Large intestine (tissue), 3 donors: ENCODE measurements around the gene FKTN. TPM values are rescaled to one million over a fixed set of nuclear protein-coding genes. Genes with fewer than 3 reads are reported as not detected.
A peak's percentile ranks its signal among the peaks of the same experiment; 100 is the strongest.

Source experiments
- DNase-seq, 2 donors: peaks; one replicate each; pipeline versions ENCODE4 v3.0.0 to v3.0.0-alpha.2; 2013
- H3K27ac ChIP-seq: one replicate; pipeline ENCODE4 v1.5.1; 2013; ENCODE audit warnings: low read length
- H3K27me3 ChIP-seq: 2 replicates; pipeline ENCODE4 v1.6.1; 2013; ENCODE audit warnings: low read length; ENCODE audit not compliant: control insufficient read depth, insufficient read depth
- H3K36me3 ChIP-seq: 2 replicates; pipeline ENCODE4 v1.6.1; 2013; ENCODE audit warnings: low read length; ENCODE audit not compliant: control insufficient read depth, insufficient read depth
- H3K4me1 ChIP-seq: one replicate; pipeline ENCODE4 v1.6.1; 2013; ENCODE audit warnings: low read length; ENCODE audit not compliant: control insufficient read depth, insufficient read depth
- H3K4me3 ChIP-seq: one replicate; pipeline ENCODE4 v1.5.1; 2013; ENCODE audit warnings: low read length
- H3K9me3 ChIP-seq: one replicate; pipeline ENCODE4 v1.6.1; 2013; ENCODE audit warnings: mild to moderate bottlenecking, low read depth, low read length, moderate library complexity; ENCODE audit not compliant: control insufficient read depth
- WGBS: methylation state at CpG from one replicate; pipeline ENCODE4 v1.1.5; 2013; ENCODE audit warnings: low lambda C conversion rate; ENCODE audit not compliant: insufficient coverage; 5-methylcytosine and 5-hydroxymethylcytosine counted together
- polyA plus RNA-seq: library from polyadenylated mRNA; unstranded; fragments of 120-200 nt; gene quantifications from one replicate; pipeline ENCODE4 v1.2.1, GENCODE V29; 2013

The FKTN gene
- polyA plus RNA-seq, 1 donor, result 16.5 TPM

DNA sequence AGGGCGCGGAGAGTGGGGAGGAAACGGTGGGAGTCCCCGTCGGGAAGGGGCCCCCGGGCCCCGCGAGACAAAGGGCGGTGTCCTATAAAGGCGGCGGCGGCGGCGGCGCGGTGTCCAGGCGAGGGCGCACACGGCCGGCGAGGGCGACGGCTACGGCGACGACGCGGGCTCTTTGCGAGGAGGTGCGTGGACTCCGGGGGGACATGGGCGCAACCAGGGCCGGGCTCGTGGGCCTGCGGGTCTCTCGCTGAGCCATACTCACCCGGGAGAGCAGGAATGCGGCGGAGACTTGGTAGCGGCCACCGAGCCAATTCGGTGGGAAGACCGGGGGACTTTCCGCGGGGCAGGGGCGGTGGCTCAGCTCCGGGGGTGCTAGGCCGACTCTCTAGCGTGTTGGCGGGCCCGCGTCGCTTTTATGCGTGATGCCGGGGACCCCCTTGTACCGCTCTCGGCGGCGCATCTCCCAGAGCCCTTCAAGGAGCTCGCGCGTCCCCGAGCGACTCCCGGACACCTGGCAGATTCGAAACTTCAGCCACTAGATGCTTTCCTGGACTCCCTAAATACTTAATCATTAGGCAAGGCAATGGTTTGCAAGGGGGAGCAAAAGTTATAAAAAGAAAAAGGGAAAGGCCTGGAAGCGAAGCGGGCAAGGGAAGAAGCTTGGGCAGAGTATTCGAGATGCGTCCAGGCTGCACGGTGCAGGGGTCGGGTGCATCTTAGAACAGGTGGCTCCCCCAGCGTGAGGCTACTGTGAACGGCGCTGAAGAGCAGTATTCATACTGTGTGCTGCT, 98.4 kb downstream of the FKTN start:
- H3K27me3 ChIP-seq, result peaks cover 19% of the 10 kb centered on the region
- H3K9me3 ChIP-seq, result no peaks in the 10 kb centered on the region
- no peaks in the 10 kb centered on the region for H3K36me3 ChIP-seq
- peak; percentile 9 to 47 for DNase-seq
- H3K27ac ChIP-seq, result no peak overlapping the region
- H3K4me1 ChIP-seq, result peaks cover 3% of the 10 kb centered on the region
- peak overlapping the region; percentile 48 for H3K4me3 ChIP-seq
- WGBS, result no CpG with 5 or more reads among the region's 75 CpGs

DNA sequence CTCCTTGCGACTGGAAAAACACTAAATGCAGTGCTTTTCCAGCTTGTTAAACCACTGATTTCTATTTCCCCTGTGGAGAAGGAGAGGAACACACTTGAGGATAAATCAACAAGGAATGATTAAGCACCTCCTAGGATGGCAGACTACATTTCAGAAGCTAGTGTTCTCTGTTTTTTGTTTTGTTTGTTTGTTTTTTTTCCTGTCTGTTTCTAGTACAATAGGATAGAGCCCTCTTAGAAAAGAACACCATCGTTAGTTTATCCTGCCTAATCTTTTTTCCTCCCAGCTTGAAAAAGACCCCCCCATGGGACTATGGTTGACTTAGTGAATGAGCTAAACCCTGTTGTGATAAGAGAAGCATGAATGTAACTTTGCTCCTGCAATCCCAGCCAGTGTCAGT, 100.4 kb downstream of the FKTN start:
- H3K4me1 ChIP-seq, result peaks cover 3% of the 10 kb centered on the region
- no peak for DNase-seq
- H3K36me3 ChIP-seq, result no peaks in the 10 kb centered on the region
- no peak overlapping the region for H3K4me3 ChIP-seq
- peaks cover 19% of the 10 kb centered on the region for H3K27me3 ChIP-seq
- no CpG with 5 or more reads among the region's 2 CpGs for WGBS
- no peaks in the 10 kb centered on the region for H3K9me3 ChIP-seq
- H3K27ac ChIP-seq, result no peak overlapping the region

DNA sequence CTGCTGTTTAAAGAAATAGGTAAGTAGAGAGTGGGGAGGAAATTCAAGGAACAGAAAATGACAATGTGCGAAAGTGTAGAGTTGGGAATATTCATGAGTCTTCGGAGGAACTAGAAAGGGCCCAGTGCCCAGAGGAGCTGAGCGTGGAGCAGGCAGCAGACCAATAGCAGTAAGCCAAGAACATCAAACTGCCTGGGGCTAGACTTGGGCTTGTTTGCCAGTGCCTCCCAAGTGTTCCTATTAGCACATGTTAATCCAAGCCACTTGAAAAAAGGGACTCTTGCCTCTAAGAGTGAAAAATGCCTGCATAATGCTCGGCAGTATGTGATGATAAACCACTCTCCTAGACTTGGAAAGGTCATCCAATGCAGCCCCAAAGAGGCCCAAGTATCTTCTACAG, 103.1 kb downstream of the FKTN start:
- Histone ChIP-seq H3K4me3 (no peak overlapping the region), H3K27ac (no peak overlapping the region), H3K9me3 (no peaks in the 10 kb centered on the region), H3K4me1 (peaks cover 3% of the 10 kb centered on the region), H3K27me3 (peaks cover 14% of the 10 kb centered on the region), H3K36me3 (no peaks in the 10 kb centered on the region)
- no peak for DNase-seq
- no CpG with 5 or more reads among the region's 4 CpGs for WGBS

DNA sequence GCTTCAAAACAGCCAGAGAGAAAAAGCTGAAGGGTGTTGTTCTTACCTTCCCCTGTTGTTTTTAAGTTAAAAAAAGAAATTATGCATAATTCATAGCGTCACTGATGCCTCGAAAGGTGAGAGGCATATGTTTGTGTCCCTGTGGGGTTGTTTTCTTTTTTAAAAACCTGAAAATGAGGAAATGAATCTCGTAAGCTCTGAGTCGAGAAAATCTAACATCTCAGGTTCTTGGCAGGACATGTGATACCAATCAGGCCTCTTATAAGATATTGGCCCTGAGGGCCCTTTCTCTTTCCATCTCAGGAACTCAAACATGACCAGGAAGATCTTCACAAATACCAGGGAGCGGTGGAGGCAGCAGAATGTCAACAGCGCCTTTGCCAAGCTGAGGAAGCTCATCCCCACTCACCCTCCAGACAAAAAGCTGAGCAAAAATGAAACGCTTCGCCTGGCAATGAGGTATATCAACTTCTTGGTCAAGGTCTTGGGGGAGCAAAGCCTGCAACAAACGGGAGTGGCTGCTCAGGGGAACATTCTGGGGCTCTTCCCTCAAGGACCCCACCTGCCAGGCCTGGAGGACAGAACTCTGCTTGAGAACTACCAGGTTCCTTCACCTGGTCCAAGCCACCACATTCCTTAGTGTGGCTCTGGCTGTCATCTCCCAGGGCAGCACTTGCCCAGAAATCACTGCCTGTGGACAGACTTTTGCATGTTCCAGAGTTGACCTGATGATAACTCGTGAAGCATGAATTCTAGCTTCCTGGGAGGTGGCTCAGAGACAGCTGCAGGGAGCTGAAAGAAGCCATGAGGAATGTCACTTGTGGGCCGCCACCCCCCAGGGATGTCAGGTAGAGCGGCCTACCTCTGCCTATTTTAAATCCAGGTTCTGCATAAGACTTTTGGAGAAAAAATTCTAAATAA, 104.5 kb downstream of the FKTN start, which contains the start of gene TAL2:
TAL2 (plus strand) TSS at position 274 of the 921 bp plus-strand sequence; CDS start at position 314, 40 bp downstream.
- WGBS, result no CpG with 5 or more reads among the region's 12 CpGs
- no peak for DNase-seq
- H3K4me3 ChIP-seq, result no peak within 1 kb of the TSS
- no peaks in the 10 kb centered on the region for H3K9me3 ChIP-seq
- peaks cover under 1% of the 10 kb centered on the region for H3K27me3 ChIP-seq
- H3K4me1 ChIP-seq, result no peaks in the 10 kb centered on the region
- H3K27ac ChIP-seq, result no peak within 1 kb of the TSS
- no peaks in the 10 kb centered on the region for H3K36me3 ChIP-seq

DNA sequence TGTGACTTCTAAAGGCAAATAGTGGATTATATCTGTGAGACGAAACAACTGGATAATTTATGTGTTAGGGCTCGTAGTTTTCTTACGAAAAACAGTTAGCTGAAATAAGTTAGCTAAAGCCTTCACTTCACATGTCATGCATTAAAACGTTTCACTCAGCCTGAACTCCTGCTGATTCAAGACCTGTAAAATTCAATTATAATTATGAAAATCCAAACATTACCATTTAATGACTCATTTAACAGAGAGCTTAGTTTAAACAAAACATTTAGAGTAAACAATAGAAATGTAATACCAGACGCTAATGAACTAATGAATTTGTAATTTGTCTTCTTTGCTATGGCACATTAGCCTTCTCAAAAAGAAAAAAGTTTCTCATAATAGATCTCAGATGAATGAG, 106.0 kb downstream of the FKTN start:
- Histone ChIP-seq H3K9me3 (no peaks in the 10 kb centered on the region), H3K27ac (no peak overlapping the region), H3K36me3 (no peaks in the 10 kb centered on the region), H3K4me3 (no peak overlapping the region), H3K27me3 (no peaks in the 10 kb centered on the region), H3K4me1 (no peaks in the 10 kb centered on the region)
- DNase-seq, result no peak
- 66% methylated on average over 3 of the region's 5 CpGs for WGBS

DNA sequence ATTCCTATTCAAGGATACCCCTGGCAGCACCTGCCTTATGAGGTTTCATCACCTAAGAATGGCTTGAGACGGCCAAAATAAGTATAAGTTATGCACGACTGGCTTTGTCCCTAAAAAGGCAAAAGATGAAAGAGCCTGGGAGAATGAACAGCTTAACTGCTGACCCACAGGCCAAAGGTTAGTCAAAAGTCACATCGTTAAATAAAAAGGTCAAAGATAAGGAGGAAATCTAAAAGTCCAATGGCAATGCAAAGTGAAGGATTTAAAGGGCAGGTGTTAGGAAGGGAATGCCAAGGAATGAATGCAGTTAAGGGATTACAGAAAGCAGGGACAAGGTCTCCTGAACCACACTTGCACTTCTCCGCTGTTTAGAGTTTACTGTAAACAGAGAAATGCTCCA, 109.9 kb downstream of the FKTN start:
- Histone ChIP-seq H3K36me3 (no peaks in the 10 kb centered on the region), H3K27ac (no peak overlapping the region), H3K9me3 (no peaks in the 10 kb centered on the region), H3K27me3 (no peaks in the 10 kb centered on the region), H3K4me3 (no peak overlapping the region), H3K4me1 (no peaks in the 10 kb centered on the region)
- WGBS, result 25% methylated on average over 3 of the region's 4 CpGs
- no peak for DNase-seq

DNA sequence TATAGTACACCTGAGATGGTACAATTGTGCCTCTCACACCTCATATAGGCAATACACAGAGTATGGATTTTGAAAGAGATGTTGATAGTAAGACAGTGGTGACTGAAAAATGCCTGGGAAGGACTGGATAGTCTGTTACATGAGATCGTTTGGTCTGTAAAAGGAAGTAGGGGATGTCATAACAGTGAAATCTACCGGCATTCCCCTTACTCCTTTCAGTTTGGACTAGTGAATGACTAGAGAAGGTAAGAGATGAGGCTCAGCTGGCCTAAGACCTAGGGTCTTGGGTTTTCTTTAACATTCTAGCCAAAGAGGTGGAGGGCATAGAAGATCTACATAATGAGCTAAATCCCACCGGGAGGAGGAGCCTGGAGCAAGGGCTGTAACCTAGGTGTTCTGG, 112.4 kb downstream of the FKTN start:
- Histone ChIP-seq H3K9me3 (no peaks in the 10 kb centered on the region), H3K27ac (no peak overlapping the region), H3K36me3 (no peaks in the 10 kb centered on the region), H3K4me1 (no peaks in the 10 kb centered on the region), H3K27me3 (no peaks in the 10 kb centered on the region), H3K4me3 (no peak overlapping the region)
- WGBS, result 67% methylated on average over 1 of the region's 3 CpGs
- no peak for DNase-seq

DNA sequence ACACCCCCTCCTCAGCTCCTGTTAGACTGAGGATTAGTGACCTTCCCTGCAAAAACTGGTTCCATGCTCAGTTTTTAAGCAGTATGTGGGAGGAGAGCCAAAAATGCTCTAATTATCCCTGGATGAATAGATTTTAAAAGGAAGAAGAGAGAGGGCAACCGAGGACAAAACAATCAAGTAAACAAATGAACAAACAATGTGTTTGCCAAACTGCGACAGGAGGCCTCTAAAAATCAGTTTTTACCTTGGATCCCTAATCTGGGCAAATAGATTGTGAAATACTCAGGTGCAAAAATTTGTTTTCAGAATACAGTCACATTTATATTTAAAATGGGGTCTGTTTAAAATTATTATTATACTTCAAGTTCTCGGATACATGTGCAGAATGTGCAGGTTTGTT, 112.8 kb downstream of the FKTN start:
- Histone ChIP-seq H3K4me1 (no peaks in the 10 kb centered on the region), H3K9me3 (no peaks in the 10 kb centered on the region), H3K4me3 (no peak overlapping the region), H3K27me3 (no peaks in the 10 kb centered on the region), H3K27ac (no peak overlapping the region), H3K36me3 (no peaks in the 10 kb centered on the region)
- WGBS, result 78% methylated on average over 3 of the region's 3 CpGs
- no peak for DNase-seq

DNA sequence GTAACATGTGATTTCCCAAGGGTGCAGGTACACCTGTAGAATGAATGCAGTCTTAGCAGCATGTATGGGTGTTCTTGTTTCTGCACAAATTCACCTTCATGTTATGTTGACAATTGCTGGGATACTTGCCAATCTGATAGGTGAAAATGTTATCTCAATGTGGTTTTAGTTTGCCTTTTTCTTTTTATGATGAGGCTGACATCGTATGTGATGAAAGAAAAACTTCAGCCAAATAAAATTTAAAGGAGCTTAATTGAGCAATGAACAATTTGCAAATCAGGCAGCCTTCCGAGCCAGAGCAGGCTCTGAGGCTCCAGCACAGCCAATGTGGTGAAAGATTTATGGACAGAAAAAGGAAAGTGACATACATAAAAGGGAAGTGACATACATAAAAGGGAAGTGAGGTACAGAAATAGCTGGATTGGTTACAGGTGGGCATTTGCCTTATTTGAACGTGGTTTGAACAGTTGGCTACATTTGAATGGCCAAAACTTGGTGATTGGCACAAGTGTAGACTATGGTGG, 114.8 kb downstream of the FKTN start:
- 100% methylated on average over 1 of the region's 3 CpGs for WGBS
- Histone ChIP-seq H3K4me1 (no peaks in the 10 kb centered on the region), H3K27me3 (no peaks in the 10 kb centered on the region), H3K36me3 (no peaks in the 10 kb centered on the region), H3K27ac (no peak overlapping the region), H3K4me3 (no peak overlapping the region), H3K9me3 (no peaks in the 10 kb centered on the region)
- no peak for DNase-seq

DNA sequence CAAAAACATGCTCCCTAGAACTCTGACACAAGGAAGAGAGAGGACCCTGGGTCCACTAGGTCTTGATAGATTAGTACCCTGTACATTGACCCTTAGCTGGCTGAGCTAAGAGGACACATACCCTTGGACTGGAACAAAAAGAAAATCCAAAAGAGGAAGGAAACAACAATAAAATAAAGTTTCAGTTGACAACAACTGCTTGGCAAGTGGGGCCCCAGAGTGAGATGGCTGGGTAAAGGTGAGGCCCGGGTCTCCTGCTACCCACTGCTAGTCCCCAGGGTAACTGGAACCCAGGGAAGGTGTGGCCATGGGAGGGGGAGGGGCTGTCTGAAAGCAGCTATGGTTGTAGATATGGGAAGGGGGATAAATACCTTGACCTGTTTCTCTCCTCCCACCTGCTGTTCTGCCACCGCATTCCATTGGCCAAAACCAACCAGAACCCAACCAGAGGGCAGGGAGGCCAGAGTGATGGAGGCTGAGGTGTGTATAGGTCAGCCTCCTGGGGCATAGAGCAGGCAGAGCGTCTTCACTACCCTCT, 116.0 kb downstream of the FKTN start:
- no peak for DNase-seq
- H3K4me3 ChIP-seq, result no peak overlapping the region
- H3K27me3 ChIP-seq, result no peaks in the 10 kb centered on the region
- no peaks in the 10 kb centered on the region for H3K4me1 ChIP-seq
- H3K27ac ChIP-seq, result no peak overlapping the region
- H3K36me3 ChIP-seq, result no peaks in the 10 kb centered on the region
- no CpG with 5 or more reads among the region's 3 CpGs for WGBS
- H3K9me3 ChIP-seq, result no peaks in the 10 kb centered on the region
